Immature natural killer cell (primary cell): ENCODE data around the gene EXOC3L4. TPM values are rescaled to one million over a fixed set of nuclear protein-coding genes. Genes with fewer than 3 reads are reported as not detected.
"Not testable (repeated sequence)": the region's sequence is repeated elsewhere in the genome, so short reads cannot be mapped to it uniquely, and the experiment has no call there.

ENCODE experiments used
- DNase-seq, 3 donors: peaks; one replicate each; pipeline ENCODE4 v3.0.0; 2022; ENCODE audit warnings: mixed read lengths in 1 of 3
- H3K27ac Mint-ChIP-seq, 6 donors: one replicate each; pipeline ENCODE4 v1.8.0; 2020; ENCODE audit warnings: mixed read lengths in 6 of 6, mild to moderate bottlenecking in 5 of 6, inconsistent platforms in 4 of 6, moderate library complexity in 3 of 6
- H3K27me3 Mint-ChIP-seq, 3 donors: one replicate each; pipeline ENCODE4 v1.8.0; 2020 to 2021; ENCODE audit warnings: low read depth in 3 of 3, mild to moderate bottlenecking in 3 of 3, mixed read lengths in 3 of 3, moderate library complexity in 3 of 3, inconsistent platforms in 1 of 3
- H3K36me3 Mint-ChIP-seq, 3 donors: one replicate each; pipeline ENCODE4 v1.8.0; 2020; ENCODE audit warnings: mixed read lengths in 3 of 3, inconsistent platforms in 2 of 3, mild to moderate bottlenecking in 2 of 3
- H3K4me1 Mint-ChIP-seq, 2 donors: one replicate each; pipeline ENCODE4 v1.8.0; 2020; ENCODE audit warnings: inconsistent platforms in 2 of 2, mild to moderate bottlenecking in 2 of 2, mixed read lengths in 2 of 2, moderate library complexity in 1 of 2
- H3K4me3 Mint-ChIP-seq, 5 donors: one replicate each; pipeline ENCODE4 v1.8.0; 2020; ENCODE audit warnings: mild to moderate bottlenecking in 5 of 5, mixed read lengths in 5 of 5, inconsistent platforms in 3 of 5, moderate library complexity in 3 of 5
- H3K9me3 Mint-ChIP-seq, 6 donors: one replicate each; pipeline ENCODE4 v1.8.0; 2020; ENCODE audit warnings: mild to moderate bottlenecking in 6 of 6, mixed read lengths in 6 of 6, inconsistent platforms in 4 of 6, moderate library complexity in 3 of 6
- polyA plus RNA-seq, 3 donors: library from polyadenylated mRNA; unstranded; fragments of 300-500 nt; fragmentation: Illumina TruSeq; gene quantifications; one replicate each; pipeline ENCODE4 v1.2.3, GENCODE V29; 2021

EXOC3L4 gene
- polyA plus RNA-seq, 3 donors from 2014 or later, result not detected

DNA sequence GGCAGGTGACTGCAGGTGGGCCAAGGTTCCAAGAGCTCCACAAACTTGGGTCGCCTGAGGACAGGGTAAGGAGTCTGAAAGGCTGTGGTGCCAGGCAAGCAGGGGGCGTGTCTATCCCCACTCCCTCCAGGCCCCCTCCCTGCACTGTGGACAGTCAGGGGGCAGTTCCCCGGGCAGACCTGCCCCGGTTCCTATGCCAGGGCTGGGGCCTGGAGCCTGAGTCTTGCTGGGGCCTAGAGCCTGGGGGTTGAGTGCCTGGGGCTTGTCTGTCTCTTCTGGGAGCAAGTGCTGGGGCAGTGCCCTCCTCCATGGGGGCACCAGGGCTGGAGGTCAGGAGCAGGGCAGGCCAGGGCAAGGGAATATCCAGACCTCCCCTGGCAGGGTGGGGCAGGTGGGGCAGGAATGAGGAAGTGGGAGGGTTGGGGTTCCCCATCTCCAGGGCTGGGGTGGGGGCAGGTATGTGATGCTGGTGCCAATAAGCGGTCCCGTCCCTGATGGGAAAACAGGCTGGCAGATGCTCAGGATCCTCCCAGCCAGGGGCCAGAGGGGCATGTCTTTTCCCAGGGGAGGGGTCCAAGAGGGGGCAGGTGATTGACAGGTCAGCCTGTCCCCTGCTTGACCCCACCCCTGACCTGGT lies 16.8 kb downstream of the EXOC3L4 start:
- no peak for DNase-seq
- Mint-ChIP-seq H3K9me3 (no peaks in the 10 kb centered on the region), H3K27me3 (peaks cover 0 to 4% (median 1%) of the 10 kb centered on the region in 3 donors), H3K4me1 (peaks cover 3 to 6% of the 10 kb centered on the region in 2 donors), H3K27ac (no peak overlapping the region), H3K4me3 (no peak overlapping the region), H3K36me3 (no peaks in the 10 kb centered on the region)

DNA sequence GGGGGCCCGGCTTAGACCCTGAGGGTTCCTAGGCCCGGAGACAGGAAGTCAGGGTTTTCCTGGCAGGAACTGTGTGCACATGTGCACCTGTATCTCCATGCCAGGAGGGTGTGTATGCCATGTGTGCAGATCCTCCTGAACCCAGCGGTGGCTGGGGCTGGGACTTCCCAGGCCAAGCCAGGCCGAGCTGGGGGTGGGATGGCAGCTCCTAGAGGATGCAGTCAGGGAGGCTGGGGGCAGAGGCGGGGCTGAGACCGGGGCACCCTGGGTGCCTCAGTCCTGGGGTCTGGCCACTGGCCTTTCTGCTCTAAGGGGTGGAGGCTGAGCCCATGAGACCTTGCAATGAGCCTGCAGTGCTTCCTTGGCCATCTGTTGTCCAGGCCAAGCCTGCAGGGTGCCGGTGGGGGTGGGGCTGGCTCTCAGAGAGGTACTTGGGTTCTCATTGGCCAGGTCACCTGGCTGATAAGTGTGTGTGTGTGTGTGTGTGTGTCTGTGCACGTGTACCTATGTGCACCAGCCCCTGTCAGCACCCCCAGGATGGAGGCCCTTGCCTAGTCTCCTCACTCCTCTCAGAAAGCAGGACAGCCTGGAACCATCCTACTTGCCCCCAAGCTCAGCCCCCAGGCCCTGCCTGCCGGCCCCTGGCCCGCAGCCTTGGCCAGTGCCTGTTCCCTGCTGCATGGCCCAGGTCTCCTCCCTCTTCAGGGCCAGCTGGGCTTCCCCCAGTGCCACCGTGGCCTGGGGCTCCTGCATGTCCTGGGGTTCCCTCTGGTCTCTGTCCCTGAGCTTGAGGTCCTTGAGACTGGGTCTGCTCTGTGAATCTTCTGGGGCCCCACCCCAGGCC lies 18.1 kb downstream of the EXOC3L4 start:
- Mint-ChIP-seq H3K36me3 (no peaks in the 10 kb centered on the region), H3K4me1 (peaks cover 3 to 6% of the 10 kb centered on the region in 2 donors), H3K4me3 (no peak overlapping the region), H3K27ac (no peak overlapping the region), H3K9me3 (no peaks in the 10 kb centered on the region), H3K27me3 (peaks cover 0 to 4% (median 1%) of the 10 kb centered on the region in 3 donors)
- DNase-seq, result no peak

DNA sequence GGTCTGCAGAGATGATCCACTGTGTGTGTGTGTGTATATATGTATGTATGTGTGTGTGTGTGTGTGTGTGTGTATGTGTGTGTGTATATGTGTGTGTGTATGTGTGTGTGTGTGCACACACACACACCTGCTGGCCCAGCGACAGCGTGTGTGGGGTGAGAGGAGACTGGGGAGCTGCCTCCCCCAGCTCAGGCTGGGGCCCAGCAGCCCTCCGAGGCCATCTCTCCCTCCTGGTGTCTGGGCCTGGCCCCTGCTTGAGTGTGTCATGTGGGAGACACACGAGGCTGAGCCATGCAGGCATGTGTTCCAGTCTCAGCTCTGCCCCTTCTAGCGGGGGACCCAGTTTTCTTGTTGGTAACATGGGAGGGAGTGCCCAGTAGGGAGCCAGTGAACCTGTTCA lies 18.8 kb downstream of the EXOC3L4 start:
- Mint-ChIP-seq H3K4me3 (no peak overlapping the region), H3K27ac (no peak overlapping the region), H3K36me3 (no peaks in the 10 kb centered on the region), H3K9me3 (no peaks in the 10 kb centered on the region), H3K4me1 (peaks cover 3 to 6% of the 10 kb centered on the region in 2 donors), H3K27me3 (peaks cover 0 to 4% (median 1%) of the 10 kb centered on the region in 3 donors)
- DNase-seq, result no peak

DNA sequence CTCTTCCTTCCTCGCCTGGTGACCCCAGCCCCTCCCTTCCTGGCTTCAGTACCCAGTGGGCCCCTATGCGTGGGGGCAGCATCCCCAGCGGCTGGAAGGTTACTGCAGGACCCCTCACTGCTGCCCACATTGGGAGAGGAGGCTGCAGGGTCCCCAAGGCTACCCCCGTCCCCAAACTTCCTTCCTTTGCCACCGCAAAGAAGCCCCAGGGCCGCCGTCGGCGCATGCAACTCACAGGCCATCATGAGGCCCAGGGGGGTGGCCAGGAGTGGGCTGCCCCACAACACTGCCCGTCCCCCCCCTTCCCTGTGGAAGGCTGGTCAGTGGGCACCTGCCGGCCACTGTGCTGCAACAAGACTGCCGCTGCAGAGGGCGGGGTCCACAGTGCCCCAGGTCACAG lies 19.2 kb downstream of the EXOC3L4 start:
- Mint-ChIP-seq H3K36me3 (no peaks in the 10 kb centered on the region), H3K4me1 (peaks cover 3 to 6% of the 10 kb centered on the region in 2 donors)
- DNase-seq, result no peak

DNA sequence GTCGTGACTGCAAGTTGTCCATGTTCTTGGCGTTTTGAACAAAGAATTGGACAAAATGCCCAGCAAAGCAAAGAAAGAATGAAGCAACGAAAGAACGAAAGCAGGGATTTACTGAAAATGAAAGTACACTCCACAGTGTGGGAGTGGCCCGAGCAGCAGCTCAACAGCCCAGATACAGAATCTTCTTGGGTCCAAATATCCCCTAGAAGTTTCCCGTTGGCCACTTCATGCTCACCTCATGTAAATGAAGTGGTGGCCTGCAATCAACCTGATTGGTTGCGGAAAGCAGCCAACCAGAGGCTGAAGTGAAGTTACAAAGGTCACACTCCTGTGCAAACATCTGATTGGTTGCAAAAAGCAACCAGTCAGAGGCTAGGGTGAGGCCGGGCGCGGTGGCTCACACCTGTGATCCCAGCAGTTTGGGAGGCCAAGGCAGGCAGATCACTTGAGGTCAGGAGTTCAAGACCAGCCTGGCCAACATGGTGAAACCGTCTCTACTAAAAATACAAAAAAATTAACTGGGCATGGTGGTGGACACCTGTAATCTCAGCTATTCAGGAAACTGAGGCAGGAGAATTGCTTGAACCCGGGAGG lies 20.7 kb downstream of the EXOC3L4 start:
- not testable (repeated sequence) for DNase-seq, H3K27me3 Mint-ChIP-seq, H3K4me1 Mint-ChIP-seq, H3K9me3 Mint-ChIP-seq, H3K36me3 Mint-ChIP-seq
- Mint-ChIP-seq H3K27ac (peak overlapping the region in 1 of 6 donors; percentile 26), H3K4me3 (peak overlapping the region in 4 of 5 donors; percentile 1 to 76 (median 58))

More for the DNA sequence above, 19.2 kb downstream of the EXOC3L4 start:
- H3K9me3 Mint-ChIP-seq, result no peaks in the 10 kb centered on the region
- H3K4me3 Mint-ChIP-seq, result no peak overlapping the region
- peaks cover 0 to 4% (median 1%) of the 10 kb centered on the region in 3 donors for H3K27me3 Mint-ChIP-seq
- H3K27ac Mint-ChIP-seq, result no peak overlapping the region

DNA sequence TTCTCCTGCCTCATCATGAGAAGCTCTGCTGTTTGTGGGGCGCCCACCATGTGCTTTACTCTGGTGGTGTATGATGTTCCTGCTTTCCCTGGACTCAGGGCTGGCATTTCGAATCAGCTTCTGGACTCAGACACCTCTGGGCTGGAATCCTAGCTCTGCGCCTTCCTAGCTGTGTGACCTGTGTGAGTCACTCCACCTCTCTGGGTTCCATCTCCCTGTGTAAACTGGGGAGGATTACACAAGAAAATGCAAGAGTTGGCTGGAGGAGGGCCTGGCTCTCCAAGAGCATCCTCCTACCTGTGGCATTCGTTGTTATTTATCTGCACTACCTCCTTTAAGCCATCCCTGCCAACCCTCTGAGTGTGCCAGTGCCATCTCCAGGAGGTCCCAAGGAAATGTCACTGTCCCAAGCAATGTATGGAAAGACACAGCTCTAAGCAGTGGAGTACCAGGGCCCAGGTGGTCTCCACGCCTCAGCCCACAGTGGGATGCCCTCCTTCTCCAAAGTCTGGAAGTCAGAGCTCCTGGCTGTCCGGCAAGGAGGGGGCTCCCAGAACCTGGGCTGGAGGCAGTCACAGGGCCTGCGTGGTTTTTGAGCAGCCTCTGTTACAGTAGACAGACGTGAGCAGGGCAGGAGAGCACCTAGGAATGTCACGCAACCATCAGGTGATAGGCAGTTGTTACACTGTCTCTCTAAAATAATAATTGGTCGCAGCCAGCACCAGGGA lies 21.5 kb downstream of the EXOC3L4 start:
- H3K27ac Mint-ChIP-seq, result no peak overlapping the region
- H3K9me3 Mint-ChIP-seq, result no peaks in the 10 kb centered on the region
- H3K36me3 Mint-ChIP-seq, result no peaks in the 10 kb centered on the region
- H3K27me3 Mint-ChIP-seq, result peaks cover 0 to 5% (median 4%) of the 10 kb centered on the region in 3 donors
- peaks cover 3 to 6% of the 10 kb centered on the region in 2 donors for H3K4me1 Mint-ChIP-seq
- peak overlapping the region in 1 of 5 donors; percentile 17 for H3K4me3 Mint-ChIP-seq
- DNase-seq, result no peak

DNA sequence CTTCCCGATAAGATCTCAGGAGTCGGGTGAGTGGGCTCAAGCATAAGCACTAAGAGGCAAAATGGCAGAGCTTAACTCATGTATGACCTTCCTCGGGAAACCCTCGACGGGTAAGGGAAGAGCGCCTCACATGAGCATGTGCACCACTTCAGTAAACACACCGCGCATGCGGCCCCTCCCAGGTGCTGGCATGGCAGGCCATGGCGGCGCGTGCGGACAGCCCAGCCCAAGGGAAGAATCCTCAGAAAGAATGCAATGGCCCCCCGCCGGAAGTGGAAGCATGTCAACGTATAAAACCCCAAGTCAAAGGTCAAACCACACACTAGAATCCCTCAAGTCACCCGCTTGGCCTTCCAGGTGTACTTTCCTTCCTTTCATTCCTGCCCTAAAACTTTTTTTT lies 22.1 kb downstream of the EXOC3L4 start:
- no peak overlapping the region for H3K27ac Mint-ChIP-seq
- DNase-seq, result no peak
- no peak overlapping the region for H3K4me3 Mint-ChIP-seq
- H3K4me1 Mint-ChIP-seq, result peaks cover 3 to 6% of the 10 kb centered on the region in 2 donors
- H3K36me3 Mint-ChIP-seq, result no peaks in the 10 kb centered on the region
- H3K27me3 Mint-ChIP-seq, result peaks cover 2 to 5% (median 4%) of the 10 kb centered on the region in 3 donors
- no peaks in the 10 kb centered on the region for H3K9me3 Mint-ChIP-seq

DNA sequence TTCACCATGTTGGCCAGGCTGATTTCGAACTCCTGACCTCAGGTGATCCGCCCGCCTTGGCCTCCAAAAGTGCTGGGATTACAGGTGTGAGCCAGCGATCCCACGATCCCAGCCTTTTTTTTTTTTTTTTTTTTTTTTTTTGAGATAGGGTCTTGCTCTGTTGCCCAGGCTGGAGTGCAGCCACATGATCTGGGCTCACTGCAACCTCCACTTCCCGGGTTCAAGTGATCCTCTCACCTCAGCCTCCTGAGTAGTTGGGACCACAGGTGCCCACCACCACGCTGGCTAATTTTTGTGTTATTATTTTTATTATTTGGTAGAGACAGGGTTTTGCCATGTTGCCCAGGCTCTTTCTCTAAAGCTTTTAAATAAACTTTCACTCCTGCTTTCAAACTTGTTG lies 23.0 kb downstream of the EXOC3L4 start:
- H3K9me3 Mint-ChIP-seq, H3K4me1 Mint-ChIP-seq, DNase-seq, H3K27ac Mint-ChIP-seq, H3K36me3 Mint-ChIP-seq, H3K4me3 Mint-ChIP-seq, H3K27me3 Mint-ChIP-seq: not testable (repeated sequence)

DNA sequence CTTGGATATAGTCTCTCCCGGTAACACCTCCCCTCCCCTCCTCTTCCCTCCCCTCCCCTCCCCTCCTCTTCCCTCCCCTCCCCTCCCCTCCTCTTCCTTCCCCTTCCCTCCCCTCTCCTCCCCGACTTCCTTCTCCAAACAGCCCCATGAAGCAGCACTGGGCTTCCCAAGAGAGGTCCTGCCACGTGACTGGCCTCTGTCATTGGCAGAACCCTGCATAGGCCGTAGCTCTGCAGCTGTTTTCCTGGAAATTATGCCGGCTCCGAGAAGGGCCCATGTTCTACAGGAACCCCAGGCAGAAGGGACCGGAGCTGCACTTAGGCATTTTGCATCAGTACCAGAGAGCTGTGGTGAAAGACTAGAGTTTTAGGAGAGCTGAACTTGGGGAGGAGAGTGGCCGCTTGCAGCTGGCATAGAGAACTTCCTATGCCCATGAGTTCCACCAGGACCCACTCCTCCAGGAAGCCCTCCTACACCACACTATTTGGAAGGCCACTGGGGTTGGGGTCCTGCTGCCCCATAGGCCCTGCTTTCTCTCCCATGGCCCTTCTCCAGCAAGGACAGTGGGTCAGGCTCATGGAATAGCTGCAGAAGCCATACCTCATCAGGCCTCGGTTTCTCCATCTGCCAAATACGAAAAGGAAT lies 23.6 kb downstream of the EXOC3L4 start:
- DNase-seq, result no peak
- H3K27me3 Mint-ChIP-seq, result peaks cover 4 to 5% (median 5%) of the 10 kb centered on the region in 3 donors
- H3K4me1 Mint-ChIP-seq, result peaks cover 3 to 6% of the 10 kb centered on the region in 2 donors
- no peaks in the 10 kb centered on the region for H3K9me3 Mint-ChIP-seq
- no peak overlapping the region for H3K4me3 Mint-ChIP-seq
- no peaks in the 10 kb centered on the region for H3K36me3 Mint-ChIP-seq
- H3K27ac Mint-ChIP-seq, result no peak overlapping the region

DNA sequence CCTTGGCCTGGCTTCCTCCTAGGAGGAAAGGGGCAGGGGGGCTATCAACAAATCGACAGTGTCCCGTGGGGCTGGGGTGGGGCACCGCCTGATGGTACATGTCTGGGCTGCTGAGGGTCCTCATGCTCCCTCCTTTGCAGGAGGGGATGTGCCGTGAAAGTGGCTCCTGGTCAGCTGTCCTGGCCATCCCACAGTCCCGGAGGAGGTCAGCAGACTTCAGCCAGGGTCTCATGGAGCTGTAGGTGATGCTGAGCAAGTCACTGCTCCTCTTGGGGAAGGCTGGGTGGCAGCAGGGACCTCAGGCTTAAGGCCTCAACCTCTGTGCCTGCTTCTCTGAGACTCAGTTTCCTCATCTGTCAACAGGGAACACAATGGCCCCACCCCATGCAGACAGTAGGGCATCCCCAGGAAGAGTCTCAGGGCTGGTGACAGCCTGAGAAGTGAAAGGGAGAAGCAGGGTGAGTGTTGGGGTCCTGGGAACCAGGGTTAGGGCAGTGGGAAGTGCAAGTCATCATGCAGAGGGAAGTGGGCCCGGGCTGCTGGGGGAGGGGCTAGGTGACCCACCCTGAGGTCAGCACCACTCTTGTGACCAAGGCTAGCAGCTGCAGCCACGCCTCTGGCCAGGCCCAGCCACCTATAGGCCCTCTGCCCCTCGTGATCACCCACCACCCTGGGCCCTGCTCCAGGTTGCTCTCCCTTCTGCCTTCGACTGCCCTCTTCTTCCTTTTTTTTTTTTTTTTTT lies 24.3 kb downstream of the EXOC3L4 start:
- Mint-ChIP-seq H3K4me3 (no peak overlapping the region), H3K36me3 (no peaks in the 10 kb centered on the region), H3K27ac (no peak overlapping the region), H3K27me3 (peaks cover 4 to 5% (median 5%) of the 10 kb centered on the region in 3 donors), H3K9me3 (no peaks in the 10 kb centered on the region), H3K4me1 (peaks cover 3 to 6% of the 10 kb centered on the region in 2 donors)
- DNase-seq, result no peak

DNA sequence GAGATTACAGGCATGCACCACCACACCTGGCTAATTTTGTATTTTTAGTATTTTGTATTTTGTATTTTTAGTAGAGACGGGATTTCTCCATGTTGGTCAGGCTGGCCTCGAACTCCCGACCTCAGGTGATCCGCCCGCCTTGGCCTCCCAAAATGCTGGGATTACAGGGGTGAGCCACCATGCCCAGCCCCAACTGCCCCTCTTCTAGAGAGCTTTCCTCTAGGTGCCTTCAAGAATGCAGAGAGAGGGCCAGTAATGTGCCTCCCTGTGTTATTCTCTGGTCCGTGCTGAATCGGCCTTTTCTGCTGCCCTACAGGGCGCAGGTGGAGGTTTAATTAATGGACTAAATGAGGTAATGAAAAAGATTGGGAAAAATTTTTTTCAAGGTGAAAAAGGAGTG lies 25.0 kb downstream of the EXOC3L4 start:
- not testable (repeated sequence) for H3K4me3 Mint-ChIP-seq, H3K9me3 Mint-ChIP-seq, H3K36me3 Mint-ChIP-seq, H3K27me3 Mint-ChIP-seq, H3K4me1 Mint-ChIP-seq, H3K27ac Mint-ChIP-seq, DNase-seq

DNA sequence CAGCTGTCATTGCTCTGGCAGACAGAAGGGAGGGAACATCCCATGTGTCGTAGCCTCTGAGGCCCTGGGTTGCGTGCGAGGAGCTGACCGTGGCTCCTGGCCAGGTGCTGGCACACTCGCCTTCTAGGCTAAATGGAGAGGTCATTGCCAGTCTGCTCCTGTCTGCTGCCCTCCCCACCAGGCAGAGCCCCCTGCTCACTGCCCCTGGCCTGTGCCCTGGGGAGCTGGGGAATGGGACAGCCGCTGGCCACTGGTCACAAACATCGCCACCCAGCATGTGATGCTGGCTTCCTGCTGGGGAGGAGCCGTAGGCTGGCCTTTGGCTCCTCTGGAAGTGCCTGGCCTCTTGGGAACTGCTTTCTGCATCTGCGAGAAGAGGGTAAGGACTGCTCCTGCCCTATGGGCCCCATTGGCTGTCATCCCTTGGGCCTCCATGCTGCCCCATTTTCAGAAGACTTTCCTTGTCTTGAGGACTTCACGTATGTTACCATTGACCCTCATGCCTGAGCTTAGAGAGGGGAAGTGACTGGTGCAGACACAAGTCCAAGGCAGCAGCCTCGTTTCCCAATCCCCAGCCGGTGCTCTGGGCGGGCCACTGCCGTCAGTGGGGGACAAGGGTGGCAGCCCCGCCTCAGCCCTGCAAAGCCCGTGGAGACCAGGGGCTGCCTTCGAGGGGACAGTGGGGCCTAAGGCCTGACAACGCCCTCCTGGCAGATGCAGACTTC lies 26.8 kb downstream of the EXOC3L4 start:
- Mint-ChIP-seq H3K27ac (no peak overlapping the region), H3K27me3 (peaks cover 0 to 12% (median 5%) of the 10 kb centered on the region in 3 donors), H3K36me3 (no peaks in the 10 kb centered on the region), H3K4me1 (no peaks in the 10 kb centered on the region), H3K9me3 (no peaks in the 10 kb centered on the region), H3K4me3 (no peak overlapping the region)
- DNase-seq, result no peak
